GM12878 (cell line): ENCODE results near the gene NTM. TPM values are rescaled to one million over a fixed set of nuclear protein-coding genes. Genes with fewer than 3 reads are reported as not detected.

Experiments used
- ATAC-seq: fragments of 200-7000 bp; cut with Tn5 transposase; 3 replicates; pipeline ENCODE4 v1.9.1; 2020; ENCODE audit warnings: mild to moderate bottlenecking, moderate library complexity
- BruUV-seq: library from RNA; stranded (reverse); fragments of 400-500 nt; replicated peaks from 2 replicates; lab custom pipeline; 2021; lab: Mats Ljungman, UMichigan
- CTCF ChIA-PET: fragments of 300-600 bp; sonication (Branson Sonifier 250); formaldehyde crosslinking; extraction: SDS; loops from one replicate; lab custom pipeline; 2021; ENCODE audit warnings: inconsistent platforms; lab: Yijun Ruan, JAX
- POLR2A ChIA-PET: fragments of 350-600 bp; formaldehyde crosslinking; extraction: SDS; loops from one replicate; lab custom pipeline; 2021; ENCODE audit warnings: inconsistent platforms; lab: Charles Lee
- RAD21 ChIA-PET: fragments of 300-600 bp; sonication (Branson Sonifier 250); formaldehyde crosslinking; loops from one replicate; lab custom pipeline; 2023; ENCODE audit warnings: antibody characterized with exemption; ENCODE audit not compliant: unreplicated experiment; lab: Charles Lee
- SMC1A ChIA-PET: fragments of 300-600 bp; sonication (Branson Sonifier 250); formaldehyde crosslinking; loops from one replicate; lab custom pipeline; 2023; ENCODE audit not compliant: unreplicated experiment, uncharacterized antibody; lab: Charles Lee
- DNase-seq: peaks from one replicate; pipeline ENCODE4 v3.0.0-alpha.2; 2011; ENCODE audit warnings: low read depth, low spot score
- FAIRE-seq: peaks from 3 replicates; lab custom pipeline; 2011; peaks lifted over from hg19 to GRCh38; lab: Jason Lieb, UNC
- H2AFZ ChIP-seq: 2 replicates; pipeline ENCODE4 v1.6.0; 2011; ENCODE audit warnings: low read depth, low read length, control low read depth; ENCODE audit not compliant: control insufficient read depth
- H3K27ac ChIP-seq: 2 replicates; pipeline ENCODE4 v1.5.1; 2011; ENCODE audit warnings: control low read depth; ENCODE audit not compliant: control insufficient read depth, insufficient read depth
- H3K27me3 ChIP-seq, 2 experiments: replicated peaks in 1 of 2; 2 replicates each; pipeline versions ENCODE4 v1.6.0 to v1.6.1; 2011; ENCODE audit warnings: low read length in 1 of 2; ENCODE audit not compliant: control insufficient read depth in 2 of 2, insufficient read depth in 2 of 2
- H3K36me3 ChIP-seq, 2 experiments: 2 replicates each; pipeline ENCODE4 v1.5.1; 2011; ENCODE audit warnings: low read length in 1 of 2; ENCODE audit not compliant: control insufficient read depth in 2 of 2, insufficient read depth in 2 of 2
- H3K4me1 ChIP-seq: 2 replicates; pipeline ENCODE4 v1.6.1; 2011; ENCODE audit warnings: mild to moderate bottlenecking, low read length, moderate library complexity, mixed read lengths; ENCODE audit not compliant: control insufficient read depth, insufficient read depth
- H3K4me2 ChIP-seq: 2 replicates; pipeline ENCODE4 v1.6.0; 2011; ENCODE audit warnings: control low read depth; ENCODE audit not compliant: control insufficient read depth, insufficient read depth
- H3K4me3 ChIP-seq: fragments of 200-600 bp; sonication (generic); 2 replicates; pipeline ENCODE4 v1.5.1; 2016
- H3K79me2 ChIP-seq: 2 replicates; pipeline ENCODE4 v1.6.0; 2011; ENCODE audit warnings: low read length; ENCODE audit not compliant: control insufficient read depth, insufficient read depth
- H3K9ac ChIP-seq: 2 replicates; pipeline ENCODE4 v1.8.0; 2011; ENCODE audit warnings: low read length, control low read depth, mixed read lengths; ENCODE audit not compliant: control insufficient read depth, insufficient read depth
- H3K9me3 ChIP-seq: replicated peaks from 3 replicates; pipeline ENCODE4 v1.5.1; 2011; ENCODE audit warnings: mild to moderate bottlenecking, low read length; ENCODE audit not compliant: control insufficient read depth, insufficient read depth
- H4K20me1 ChIP-seq: 2 replicates; pipeline ENCODE4 v1.6.0; 2011; ENCODE audit not compliant: control insufficient read depth, insufficient read depth
- MLLT1 ChIP-seq: fragments of 450-650 bp; IDR thresholded peaks from 2 replicates; pipeline ENCODE4 v1.6.1; 2016; ENCODE audit warnings: mild to moderate bottlenecking
- SUPT20H ChIP-seq: IDR thresholded peaks from 2 replicates; pipeline ENCODE4 v1.6.1; 2011; ENCODE audit warnings: low read depth, mild to moderate bottlenecking, low read length, moderate library complexity, borderline replicate concordance; ENCODE audit not compliant: control insufficient read depth
- SUZ12 ChIP-seq: fragments of 200-600 bp; sonication (generic); IDR thresholded peaks from one replicate; pipeline ENCODE4 v1.6.1; 2018; ENCODE audit warnings: antibody characterized with exemption, mild to moderate bottlenecking; ENCODE audit not compliant: unreplicated experiment
- WGBS: methylation state at CpG from one replicate; pipeline ENCODE4 v1.1.6; 2016; ENCODE audit warnings: low lambda C conversion rate; ENCODE audit not compliant: insufficient replicate concordance, insufficient coverage; ENCODE audit errors: missing lambda C conversion rate; 5-methylcytosine and 5-hydroxymethylcytosine counted together
- in situ Hi-C: fragments of 300-500 bp; cut with MboI; formaldehyde crosslinking; loops from 9 replicates; pipeline ENCODE4 v1.14.3; 2018; ENCODE audit warnings: mixed read lengths
- intact Hi-C: fragments of 100-400 bp; cut with micrococcal nuclease; formaldehyde crosslinking; loops from one replicate; pipeline ENCODE4 v1.14.2; 2022; ENCODE audit not compliant: unreplicated experiment
- polyA plus RNA-seq, 11 experiments: library from polyadenylated mRNA; depleted of rRNA in 4 of 11; unstranded in 6 of 11; stranded (reverse) in 5 of 11; fragments of >200 nt; fragmentation: Nextera tagmentation in 4 of 11; fragmentation: Illumina TruSeq in 1 of 11; extraction: Ambion mirVana in 4 of 11; extraction: Trizol in 1 of 11; gene quantifications; 1 replicate in 1 of 11; 2 replicates in 10 of 11; pipeline versions ENCODE4 v1.2.1 to v1.2.3, GENCODE V29; 2011 to 2016; ENCODE audit warnings: inconsistent platforms in 2 of 11, missing spikeins in 2 of 11, low read depth in 1 of 11
- total RNA-seq, 4 experiments: library from RNA; depleted of rRNA in 3 of 4; stranded (reverse); fragments of >200 nt in 3 of 4; fragmentation: Illumina TruSeq in 1 of 4; extraction: Trizol in 1 of 4; gene quantifications; 2 replicates each; pipeline versions ENCODE4 v1.2.1 to v1.2.3, GENCODE V29; 2013 to 2021

The NTM gene
- total and polyA plus RNA-seq, 10 of the 15 experiments (the other 5 are each of a cell fraction or from before 2014, with no cell fraction given) = not detected

GRCh38 chr11:131910178-131910522, 539.7 kb downstream of the NTM start (continued):
- TF ChIP-seq MLLT1 = no peak

GRCh38 chr11:131910523-131911387, 540.3 kb downstream of the NTM start:
- RAD21 ChIA-PET = interaction anchor here (1.0 to 9.8 kb wide), 2 partner anchors 41 to 44 kb away, joined by 3 to 91 read pairs; no protein-coding TSS in a partner anchor
- H2AFZ ChIP-seq = no peak overlapping the region
- peaks cover 2 to 11% of the 10 kb centered on the region in 2 experiments for H3K27me3 ChIP-seq
- H3K4me1 ChIP-seq = no peaks in the 10 kb centered on the region
- no peak overlapping the region for H3K9ac ChIP-seq
- intact Hi-C loops (loop anchor here (1.0 kb wide), 1 partner anchor 43 kb away; no protein-coding TSS in a partner anchor), in situ Hi-C loops (no loop called here)
- DNase-seq (no peak), ATAC-seq (no peak), FAIRE-seq (no peak)
- WGBS = 48% methylated on average over 50 of the region's 105 CpGs
- H3K9me3 ChIP-seq = no peaks in the 10 kb centered on the region
- H3K36me3 ChIP-seq = no peaks in the 10 kb centered on the region
- no peaks in the 10 kb centered on the region for H3K79me2 ChIP-seq
- no peak overlapping the region for H3K27ac ChIP-seq
- no peak overlapping the region for H3K4me3 ChIP-seq
- SMC1A ChIA-PET = interaction anchor here (1.9 to 4.8 kb wide), 2 partner anchors 18 to 41 kb away, joined by 7 to 53 read pairs; no protein-coding TSS in a partner anchor
- H4K20me1 ChIP-seq = no peaks in the 10 kb centered on the region
- TF ChIP-seq SUZ12 (peak; percentile 30), SUPT20H (no peak)
- POLR2A ChIA-PET = no interaction called here
- BruUV-seq = no TSS peak
- CTCF ChIA-PET = interaction anchor here (0.7 to 10.4 kb wide), 3 partner anchors 24 to 291 kb away, joined by 3 to 133 read pairs (median 3); no protein-coding TSS in a partner anchor
- peak overlapping the region; percentile 50; the same call in 1 of the 2 replicates for H3K4me2 ChIP-seq
